H9 (cell line): ENCODE measurements around the gene PLCB1. TPM values are rescaled to one million over a fixed set of nuclear protein-coding genes. Genes with fewer than 3 reads are reported as not detected.

Experiments
- DNase-seq: peaks from one replicate; pipeline ENCODE4 v3.0.0-alpha.2; 2017
- H2AFZ ChIP-seq: one replicate; pipeline ENCODE4 v1.6.1; 2013; ENCODE audit warnings: mild to moderate bottlenecking, low read length, control low read depth, moderate library complexity
- H2AK5ac ChIP-seq: 2 replicates; pipeline ENCODE4 v1.6.1; 2013; ENCODE audit warnings: low read length, control low read depth, mixed read lengths; ENCODE audit not compliant: insufficient read length
- H2BK120ac ChIP-seq: one replicate; pipeline ENCODE4 v1.6.1; 2013; ENCODE audit warnings: low read depth, mild to moderate bottlenecking, low read length, control low read depth, inconsistent platforms; ENCODE audit not compliant: poor library complexity, severe bottlenecking
- H2BK12ac ChIP-seq: 2 replicates; pipeline ENCODE4 v1.6.1; 2013; ENCODE audit warnings: low read length, control low read depth, mixed read lengths, low read depth; ENCODE audit not compliant: insufficient read length
- H2BK15ac ChIP-seq: 2 replicates; pipeline ENCODE4 v1.6.1; 2013; ENCODE audit warnings: low read depth, low read length, control low read depth
- H2BK20ac ChIP-seq: one replicate; pipeline ENCODE4 v1.6.1; 2013; ENCODE audit warnings: low read depth, mild to moderate bottlenecking, low read length, control low read depth, inconsistent platforms; ENCODE audit not compliant: poor library complexity, severe bottlenecking
- H2BK5ac ChIP-seq: 2 replicates; pipeline ENCODE4 v1.6.1; 2013; ENCODE audit warnings: low read length, control low read depth, mixed read lengths; ENCODE audit not compliant: insufficient read length
- H3K14ac ChIP-seq: 2 replicates; pipeline ENCODE4 v1.6.1; 2013; ENCODE audit warnings: low read length, control low read depth; ENCODE audit not compliant: insufficient read depth
- H3K18ac ChIP-seq: 2 replicates; pipeline ENCODE4 v1.6.1; 2013; ENCODE audit warnings: low read depth, mild to moderate bottlenecking, mixed read lengths, low read length, control low read depth; ENCODE audit not compliant: insufficient read length
- H3K23ac ChIP-seq: 2 replicates; pipeline ENCODE4 v1.6.1; 2013; ENCODE audit warnings: low read length, control low read depth, mixed read lengths, low read depth; ENCODE audit not compliant: insufficient read length
- H3K23me2 ChIP-seq: 2 replicates; pipeline ENCODE4 v1.6.1; 2013; ENCODE audit warnings: low read depth, mild to moderate bottlenecking, mixed read lengths, low read length, control low read depth; ENCODE audit not compliant: insufficient read length, poor library complexity, severe bottlenecking
- H3K27ac ChIP-seq: 2 replicates; pipeline ENCODE4 v1.5.1; 2013; ENCODE audit warnings: low read length, control low read depth, mixed read lengths, low read depth; ENCODE audit not compliant: insufficient read length
- H3K27me3 ChIP-seq: 2 replicates; pipeline ENCODE4 v1.6.1; 2013; ENCODE audit warnings: low read length, control low read depth, inconsistent platforms; ENCODE audit not compliant: insufficient read depth
- H3K4ac ChIP-seq: 2 replicates; pipeline ENCODE4 v1.6.1; 2013; ENCODE audit warnings: low read depth, mild to moderate bottlenecking, control low read depth, inconsistent platforms, low read length, moderate library complexity
- H3K4me1 ChIP-seq: 2 replicates; pipeline ENCODE4 v1.6.1; 2013; ENCODE audit warnings: low read length, control low read depth, inconsistent platforms; ENCODE audit not compliant: insufficient read depth
- H3K4me2 ChIP-seq: 2 replicates; pipeline ENCODE4 v1.6.1; 2013; ENCODE audit warnings: low read length, control low read depth, mixed read lengths; ENCODE audit not compliant: insufficient read length, insufficient read depth
- H3K56ac ChIP-seq: 2 replicates; pipeline ENCODE4 v1.6.1; 2013; ENCODE audit warnings: low read depth, mild to moderate bottlenecking, mixed read lengths, low read length, control low read depth; ENCODE audit not compliant: insufficient read length
- H3K79me1 ChIP-seq: 2 replicates; pipeline ENCODE4 v1.6.1; 2013; ENCODE audit warnings: low read depth, mild to moderate bottlenecking, moderate library complexity, low read length, control low read depth, inconsistent platforms; ENCODE audit not compliant: insufficient read depth, poor library complexity, severe bottlenecking
- H3K79me2 ChIP-seq: 2 replicates; pipeline ENCODE4 v1.6.1; 2013; ENCODE audit warnings: low read length, control low read depth, inconsistent platforms; ENCODE audit not compliant: insufficient read depth
- H3K9ac ChIP-seq: 2 replicates; pipeline ENCODE4 v1.6.1; 2013; ENCODE audit warnings: low read length, control low read depth, mixed read lengths; ENCODE audit not compliant: insufficient read length; ENCODE audit errors: extremely low read depth
- H3K9me3 ChIP-seq: one replicate; pipeline ENCODE4 v1.6.1; 2013; ENCODE audit warnings: low read depth, low read length, inconsistent platforms; ENCODE audit not compliant: control insufficient read depth
- H3T11ph ChIP-seq: one replicate; pipeline ENCODE4 v1.6.1; 2013; ENCODE audit warnings: mild to moderate bottlenecking, low read length, control low read depth, inconsistent platforms
- H4K20me1 ChIP-seq: one replicate; pipeline ENCODE4 v1.6.1; 2013; ENCODE audit not compliant: control insufficient read depth, insufficient read length, insufficient read depth
- H4K5ac ChIP-seq: 2 replicates; pipeline ENCODE4 v1.6.1; 2013; ENCODE audit warnings: low read depth, mild to moderate bottlenecking, mixed read lengths, low read length, control low read depth; ENCODE audit not compliant: insufficient read length
- H4K8ac ChIP-seq: replicated peaks from 2 replicates; pipeline ENCODE4 v1.6.1; 2013; ENCODE audit warnings: low read length, control low read depth, mixed read lengths, low read depth; ENCODE audit not compliant: insufficient read length
- H4K91ac ChIP-seq: 2 replicates; pipeline ENCODE4 v1.6.1; 2013; ENCODE audit warnings: low read depth, mild to moderate bottlenecking, moderate library complexity, mixed read lengths, low read length, control low read depth; ENCODE audit not compliant: insufficient read length
- H3K27ac Mint-ChIP-seq, 3 experiments: 2 replicates in 2 of 3; 3 replicates in 1 of 3; pipeline ENCODE4 v1.8.0; 2020 to 2021; ENCODE audit warnings: mixed read lengths in 3 of 3, mild to moderate bottlenecking in 1 of 3, moderate library complexity in 1 of 3
- H3K27me3 Mint-ChIP-seq: 2 replicates; pipeline ENCODE4 v1.8.0; 2021; ENCODE audit warnings: low read depth, mild to moderate bottlenecking, moderate library complexity, mixed read lengths
- H3K36me3 Mint-ChIP-seq, 3 experiments: 2 replicates in 2 of 3; 3 replicates in 1 of 3; pipeline ENCODE4 v1.8.0; 2020 to 2021; ENCODE audit warnings: low read depth in 3 of 3, mixed read lengths in 3 of 3; ENCODE audit not compliant: insufficient read depth in 1 of 3
- H3K4me1 Mint-ChIP-seq, 2 experiments: 2 replicates each; pipeline ENCODE4 v1.8.0; 2020; ENCODE audit warnings: mixed read lengths in 2 of 2
- H3K4me3 Mint-ChIP-seq, 2 experiments: 2 replicates in 1 of 2; 3 replicates in 1 of 2; pipeline ENCODE4 v1.8.0; 2020 to 2021; ENCODE audit warnings: mild to moderate bottlenecking in 2 of 2, mixed read lengths in 2 of 2, moderate library complexity in 1 of 2
- H3K9me3 Mint-ChIP-seq, 2 experiments: 2 replicates in 1 of 2; 3 replicates in 1 of 2; pipeline ENCODE4 v1.8.0; 2020; ENCODE audit warnings: mild to moderate bottlenecking in 2 of 2, mixed read lengths in 2 of 2, moderate library complexity in 1 of 2
- WGBS: extraction: QIAGEN DNeasy Blood & Tissue Kit; methylation state at CpG from one replicate; pipeline ENCODE4 v1.1.7; 2013; ENCODE audit warnings: missing lambda C conversion rate, low lambda C conversion rate, mixed read lengths; ENCODE audit not compliant: insufficient read length; ENCODE audit errors: extremely low coverage; 5-methylcytosine and 5-hydroxymethylcytosine counted together
- total RNA-seq: library from RNA; stranded (reverse); gene quantifications from 2 replicates; pipeline ENCODE4 v1.2.1, GENCODE V29; 2021
- TF ChIP-seq, protein P1 (sequence below): fragments of 200-600 bp; sonication (generic); conservative IDR thresholded peaks from 3 replicates; pipeline ENCODE4 v1.8.0; 2021; ENCODE audit warnings: antibody characterized with exemption, mild to moderate bottlenecking

PLCB1 gene
- total RNA-seq, 1 experiment from 2014 or later = 11.5 TPM

DNA sequence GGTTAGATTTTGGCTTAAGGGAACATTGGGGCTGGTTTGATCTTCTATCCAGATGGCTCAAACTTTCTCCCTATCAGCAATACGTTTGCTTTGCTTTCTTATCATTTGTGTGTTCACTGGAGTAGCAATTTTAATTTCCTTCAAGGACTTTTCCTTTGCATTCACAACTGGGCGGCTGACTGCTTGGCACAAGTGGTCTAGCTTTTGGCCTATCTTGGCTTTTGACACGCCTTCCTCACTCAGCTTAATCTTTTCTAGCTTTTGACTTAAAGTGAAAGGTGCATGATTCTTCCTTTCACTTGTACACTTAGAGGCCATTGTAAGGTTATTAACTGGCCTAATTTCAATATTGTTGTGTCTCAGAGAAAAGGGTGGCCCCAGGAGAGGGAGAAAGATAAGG, 254.9 kb downstream of the PLCB1 start:
- no peak overlapping the region for H2BK12ac ChIP-seq
- no peak overlapping the region for H2AK5ac ChIP-seq
- no peak overlapping the region for H3K4me3 Mint-ChIP-seq
- H2BK120ac ChIP-seq = no peak overlapping the region
- no peak overlapping the region for H4K91ac ChIP-seq
- no peak overlapping the region for H2BK20ac ChIP-seq
- H3K9me3 Mint-ChIP-seq = peaks cover 5 to 8% of the 10 kb centered on the region in 2 experiments; a peak in 4 of 5 replicates
- no peak overlapping the region for H4K8ac ChIP-seq
- DNase-seq = no peak
- no peaks in the 10 kb centered on the region for H3K4me1 ChIP-seq
- peaks cover 0 to under 1% (median 0%) of the 10 kb centered on the region in 3 experiments; a peak in 2 of 7 replicates for H3K36me3 Mint-ChIP-seq
- H3K9ac ChIP-seq = no peak overlapping the region
- no peaks in the 10 kb centered on the region for H3K9me3 ChIP-seq
- H3K27me3 ChIP-seq = no peaks in the 10 kb centered on the region
- H3K18ac ChIP-seq = no peak overlapping the region
- no peak overlapping the region for H2AFZ ChIP-seq
- H4K20me1 ChIP-seq = no peaks in the 10 kb centered on the region
- no peak overlapping the region for H2BK5ac ChIP-seq
- no peaks in the 10 kb centered on the region for H3K79me2 ChIP-seq
- H3K23me2 ChIP-seq = no peaks in the 10 kb centered on the region
- H3K14ac ChIP-seq = no peak overlapping the region
- no peak overlapping the region for H3K27ac ChIP-seq
- H3K56ac ChIP-seq = no peak overlapping the region
- TF ChIP-seq, protein P1, sequence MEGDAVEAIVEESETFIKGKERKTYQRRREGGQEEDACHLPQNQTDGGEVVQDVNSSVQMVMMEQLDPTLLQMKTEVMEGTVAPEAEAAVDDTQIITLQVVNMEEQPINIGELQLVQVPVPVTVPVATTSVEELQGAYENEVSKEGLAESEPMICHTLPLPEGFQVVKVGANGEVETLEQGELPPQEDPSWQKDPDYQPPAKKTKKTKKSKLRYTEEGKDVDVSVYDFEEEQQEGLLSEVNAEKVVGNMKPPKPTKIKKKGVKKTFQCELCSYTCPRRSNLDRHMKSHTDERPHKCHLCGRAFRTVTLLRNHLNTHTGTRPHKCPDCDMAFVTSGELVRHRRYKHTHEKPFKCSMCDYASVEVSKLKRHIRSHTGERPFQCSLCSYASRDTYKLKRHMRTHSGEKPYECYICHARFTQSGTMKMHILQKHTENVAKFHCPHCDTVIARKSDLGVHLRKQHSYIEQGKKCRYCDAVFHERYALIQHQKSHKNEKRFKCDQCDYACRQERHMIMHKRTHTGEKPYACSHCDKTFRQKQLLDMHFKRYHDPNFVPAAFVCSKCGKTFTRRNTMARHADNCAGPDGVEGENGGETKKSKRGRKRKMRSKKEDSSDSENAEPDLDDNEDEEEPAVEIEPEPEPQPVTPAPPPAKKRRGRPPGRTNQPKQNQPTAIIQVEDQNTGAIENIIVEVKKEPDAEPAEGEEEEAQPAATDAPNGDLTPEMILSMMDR = no peak
- no peak overlapping the region for H3K23ac ChIP-seq
- H3K27ac Mint-ChIP-seq = no peak overlapping the region
- H3K4me2 ChIP-seq = no peak overlapping the region
- WGBS = no CpG with 5 or more reads among the region's 3 CpGs
- no peak overlapping the region for H3T11ph ChIP-seq
- H3K79me1 ChIP-seq = no peaks in the 10 kb centered on the region
- H3K4ac ChIP-seq = no peak overlapping the region
- no peak overlapping the region for H4K5ac ChIP-seq
- H2BK15ac ChIP-seq = no peak overlapping the region
- no peaks in the 10 kb centered on the region; the same call in 1 of the 2 replicates for H3K27me3 Mint-ChIP-seq
- H3K4me1 Mint-ChIP-seq = peaks cover 6 to 11% of the 10 kb centered on the region in 2 experiments; a peak in 3 of 4 replicates
